ENCODE data around the gene HTRA2. TPM values are rescaled to one million over a fixed set of nuclear protein-coding genes. Genes with fewer than 3 reads are reported as not detected.

Gene HTRA2
- total RNA-seq, 1 experiment from 2014 or later: 24.9 TPM

DNA sequence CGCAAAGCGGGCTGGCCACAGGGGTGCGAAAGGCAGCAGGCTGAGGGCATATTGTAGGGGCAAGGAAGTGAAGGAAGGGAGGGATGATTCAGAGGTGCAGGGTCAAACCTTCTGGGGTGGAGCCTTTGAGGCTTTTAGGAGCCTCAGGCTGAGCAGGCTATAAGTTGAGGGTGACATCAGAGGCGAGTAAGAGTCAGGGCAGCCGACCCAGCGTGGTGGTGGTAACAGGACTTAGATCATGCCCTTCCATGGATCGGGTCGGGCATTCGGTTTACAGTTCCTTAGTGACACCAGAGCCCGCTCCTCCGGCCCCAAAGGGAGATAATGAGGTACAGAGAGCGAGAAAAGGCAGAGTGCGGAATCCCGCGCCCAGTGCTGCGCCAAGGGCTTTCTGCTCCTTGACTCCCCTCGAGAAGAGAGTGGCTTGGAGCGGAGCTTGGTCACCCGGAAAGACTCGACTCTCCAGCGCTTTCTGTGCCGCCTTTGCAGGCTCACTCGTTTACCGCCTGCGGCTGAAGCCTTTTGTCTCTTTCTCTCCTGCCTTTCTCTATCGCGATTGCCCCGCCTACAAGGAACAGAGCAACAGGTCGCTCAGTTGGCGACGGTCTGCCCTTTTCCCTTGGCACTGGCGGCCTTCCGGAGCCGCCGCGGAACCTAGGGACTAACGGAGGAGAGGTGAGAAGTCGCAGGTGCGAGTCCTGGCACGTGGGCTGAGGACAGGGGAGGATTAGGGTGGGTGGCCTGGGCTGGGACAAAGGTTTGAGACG, 31.1 kb upstream of the HTRA2 start:
- Histone ChIP-seq H3K56ac (ENCODE audit: insufficient read length, low read depth, low read length) (no peak overlapping the region), H3K9ac (ENCODE audit: extremely low read depth, insufficient read length, low read length) (no peak overlapping the region), H4K5ac (ENCODE audit: insufficient read length, low read depth, low read length) (no peak overlapping the region), H2BK15ac (ENCODE audit: low read depth, low read length) (no peak overlapping the region), H4K8ac (replicated peaks; ENCODE audit: insufficient read length, low read depth, low read length) (no peak overlapping the region), H4K20me1 (ENCODE audit: control insufficient read depth, insufficient read depth, insufficient read length) (no peaks in the 10 kb centered on the region), H2BK120ac (ENCODE audit: low read depth, low read length, poor library complexity, severe bottlenecking) (no peak overlapping the region), H3K79me1 (ENCODE audit: insufficient read depth, low read depth, low read length, poor library complexity, severe bottlenecking) (no peaks in the 10 kb centered on the region), H4K91ac (ENCODE audit: insufficient read length, low read depth, low read length) (no peak overlapping the region), H3K9me3 (ENCODE audit: control insufficient read depth, low read depth, low read length) (no peaks in the 10 kb centered on the region), H3K23me2 (ENCODE audit: insufficient read length, low read depth, low read length, poor library complexity, severe bottlenecking) (peaks cover 39% of the 10 kb centered on the region), H2AK5ac (ENCODE audit: insufficient read length, low read length) (no peak overlapping the region), H3K4me2 (ENCODE audit: insufficient read depth, insufficient read length, low read length) (peak overlapping the region; percentile 59), H3K18ac (ENCODE audit: insufficient read length, low read depth, low read length) (no peak overlapping the region), H2BK20ac (ENCODE audit: low read depth, low read length, poor library complexity, severe bottlenecking) (no peak overlapping the region), H3K27me3 (ENCODE audit: insufficient read depth, low read length) (peaks cover 80% of the 10 kb centered on the region), H3K4ac (ENCODE audit: low read depth, low read length) (no peak overlapping the region), H3K79me2 (ENCODE audit: insufficient read depth, low read length) (no peaks in the 10 kb centered on the region), H2AFZ (ENCODE audit: low read length) (no peak overlapping the region), H3K14ac (ENCODE audit: insufficient read depth, low read length) (no peak overlapping the region), H2BK5ac (ENCODE audit: insufficient read length, low read length) (no peak overlapping the region), H3K4me1 (ENCODE audit: insufficient read depth, low read length) (no peaks in the 10 kb centered on the region), H2BK12ac (ENCODE audit: insufficient read length, low read depth, low read length) (no peak overlapping the region), H3K23ac (ENCODE audit: insufficient read length, low read depth, low read length) (no peak overlapping the region), H3K27ac (ENCODE audit: insufficient read length, low read depth, low read length) (no peak overlapping the region), H3T11ph (ENCODE audit: low read length) (no peak overlapping the region)
- peak; percentile 79 for DNase-seq
- TF ChIP-seq, protein P1, sequence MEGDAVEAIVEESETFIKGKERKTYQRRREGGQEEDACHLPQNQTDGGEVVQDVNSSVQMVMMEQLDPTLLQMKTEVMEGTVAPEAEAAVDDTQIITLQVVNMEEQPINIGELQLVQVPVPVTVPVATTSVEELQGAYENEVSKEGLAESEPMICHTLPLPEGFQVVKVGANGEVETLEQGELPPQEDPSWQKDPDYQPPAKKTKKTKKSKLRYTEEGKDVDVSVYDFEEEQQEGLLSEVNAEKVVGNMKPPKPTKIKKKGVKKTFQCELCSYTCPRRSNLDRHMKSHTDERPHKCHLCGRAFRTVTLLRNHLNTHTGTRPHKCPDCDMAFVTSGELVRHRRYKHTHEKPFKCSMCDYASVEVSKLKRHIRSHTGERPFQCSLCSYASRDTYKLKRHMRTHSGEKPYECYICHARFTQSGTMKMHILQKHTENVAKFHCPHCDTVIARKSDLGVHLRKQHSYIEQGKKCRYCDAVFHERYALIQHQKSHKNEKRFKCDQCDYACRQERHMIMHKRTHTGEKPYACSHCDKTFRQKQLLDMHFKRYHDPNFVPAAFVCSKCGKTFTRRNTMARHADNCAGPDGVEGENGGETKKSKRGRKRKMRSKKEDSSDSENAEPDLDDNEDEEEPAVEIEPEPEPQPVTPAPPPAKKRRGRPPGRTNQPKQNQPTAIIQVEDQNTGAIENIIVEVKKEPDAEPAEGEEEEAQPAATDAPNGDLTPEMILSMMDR (conservative IDR thresholded peaks at IDR 0.05): no peak
- Mint-ChIP-seq H3K27ac (0 out of 7 replicates have a peak overlapping the region, but pooled peaks of 1 of the 3 experiments have one; percentile 29), H3K4me3 (peak overlapping the region; percentile 75 to 82), H3K9me3 (peaks cover 0 to 2% of the 10 kb centered on the region in 2 experiments; a peak in 2 of 5 replicates), H3K27me3 (ENCODE audit: low read depth) (peaks cover 94% of the 10 kb centered on the region), H3K4me1 (peaks cover 43 to 54% of the 10 kb centered on the region in 2 experiments), H3K36me3 (ENCODE audit: insufficient read depth in 1 of 3, low read depth in 3 of 3) (peaks cover 8 to 12% (median 11%) of the 10 kb centered on the region in 3 experiments)
- WGBS (ENCODE audit: extremely low coverage, insufficient read length, low lambda C conversion rate): no CpG with 5 or more reads among the region's 41 CpGs
